Parathyroid adenoma (tissue), 2 donors: Measurements from ENCODE around the gene ST8SIA4.

Experiments
- H2AFZ ChIP-seq: fragments of 300-600 bp; sonication (generic); one replicate; pipeline ENCODE4 v1.7.0; 2017; ENCODE audit warnings: antibody characterized with exemption, mild to moderate bottlenecking
- H3K27ac ChIP-seq: fragments of 300-600 bp; sonication (generic); one replicate; pipeline ENCODE4 v1.7.0; 2017
- H3K27me3 ChIP-seq: fragments of 300-600 bp; sonication (generic); one replicate; pipeline ENCODE4 v1.7.0; 2017; ENCODE audit warnings: low read length; ENCODE audit not compliant: control insufficient read depth, insufficient read depth
- H3K36me3 ChIP-seq: fragments of 300-600 bp; sonication (generic); one replicate; pipeline ENCODE4 v1.7.0; 2017; ENCODE audit warnings: low read length; ENCODE audit not compliant: control insufficient read depth, insufficient read depth
- H3K4me1 ChIP-seq: fragments of 300-600 bp; sonication (generic); one replicate; pipeline ENCODE4 v1.7.0; 2017; ENCODE audit warnings: control low read depth
- H3K4me2 ChIP-seq: fragments of 300-600 bp; sonication (generic); one replicate; pipeline ENCODE4 v1.7.0; 2017; ENCODE audit warnings: low read length
- H3K4me3 ChIP-seq: fragments of 300-600 bp; sonication (generic); one replicate; pipeline ENCODE4 v1.7.0; 2017; ENCODE audit warnings: low read depth, low read length
- H3K79me2 ChIP-seq: fragments of 300-600 bp; sonication (generic); one replicate; pipeline ENCODE4 v1.7.0; 2017; ENCODE audit warnings: control low read depth
- H3K9ac ChIP-seq: fragments of 300-600 bp; sonication (generic); one replicate; pipeline ENCODE4 v1.7.0; 2017; ENCODE audit warnings: mild to moderate bottlenecking
- H3K9me3 ChIP-seq: fragments of 300-600 bp; sonication (generic); one replicate; pipeline ENCODE4 v1.7.0; 2017; ENCODE audit warnings: low read length; ENCODE audit not compliant: control insufficient read depth
- TF ChIP-seq, protein P1 (sequence below): fragments of 300-600 bp; sonication (generic); IDR thresholded peaks from one replicate; pipeline ENCODE4 v1.7.0; 2017; ENCODE audit warnings: antibody characterized with exemption, mild to moderate bottlenecking
- donor health status: primary hyperparathyroidism.

Gene ST8SIA4

GRCh38 chr5:100900796-100901781 lies 2.0 kb downstream of the ST8SIA4 start:
- no peaks in the 10 kb centered on the region for H3K9me3 ChIP-seq
- H3K9ac ChIP-seq: no peak overlapping the region
- H3K36me3 ChIP-seq: no peaks in the 10 kb centered on the region
- H3K4me3 ChIP-seq: peak overlapping the region; percentile 52
- TF ChIP-seq, protein P1, sequence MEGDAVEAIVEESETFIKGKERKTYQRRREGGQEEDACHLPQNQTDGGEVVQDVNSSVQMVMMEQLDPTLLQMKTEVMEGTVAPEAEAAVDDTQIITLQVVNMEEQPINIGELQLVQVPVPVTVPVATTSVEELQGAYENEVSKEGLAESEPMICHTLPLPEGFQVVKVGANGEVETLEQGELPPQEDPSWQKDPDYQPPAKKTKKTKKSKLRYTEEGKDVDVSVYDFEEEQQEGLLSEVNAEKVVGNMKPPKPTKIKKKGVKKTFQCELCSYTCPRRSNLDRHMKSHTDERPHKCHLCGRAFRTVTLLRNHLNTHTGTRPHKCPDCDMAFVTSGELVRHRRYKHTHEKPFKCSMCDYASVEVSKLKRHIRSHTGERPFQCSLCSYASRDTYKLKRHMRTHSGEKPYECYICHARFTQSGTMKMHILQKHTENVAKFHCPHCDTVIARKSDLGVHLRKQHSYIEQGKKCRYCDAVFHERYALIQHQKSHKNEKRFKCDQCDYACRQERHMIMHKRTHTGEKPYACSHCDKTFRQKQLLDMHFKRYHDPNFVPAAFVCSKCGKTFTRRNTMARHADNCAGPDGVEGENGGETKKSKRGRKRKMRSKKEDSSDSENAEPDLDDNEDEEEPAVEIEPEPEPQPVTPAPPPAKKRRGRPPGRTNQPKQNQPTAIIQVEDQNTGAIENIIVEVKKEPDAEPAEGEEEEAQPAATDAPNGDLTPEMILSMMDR: no peak
- H3K4me2 ChIP-seq: peak overlapping the region; percentile 56
- no peaks in the 10 kb centered on the region for H3K27me3 ChIP-seq
- peak overlapping the region; percentile 71 for H3K27ac ChIP-seq
- no peaks in the 10 kb centered on the region for H3K79me2 ChIP-seq
- no peaks in the 10 kb centered on the region for H3K4me1 ChIP-seq
- H2AFZ ChIP-seq: peak overlapping the region; percentile 35

DNA sequence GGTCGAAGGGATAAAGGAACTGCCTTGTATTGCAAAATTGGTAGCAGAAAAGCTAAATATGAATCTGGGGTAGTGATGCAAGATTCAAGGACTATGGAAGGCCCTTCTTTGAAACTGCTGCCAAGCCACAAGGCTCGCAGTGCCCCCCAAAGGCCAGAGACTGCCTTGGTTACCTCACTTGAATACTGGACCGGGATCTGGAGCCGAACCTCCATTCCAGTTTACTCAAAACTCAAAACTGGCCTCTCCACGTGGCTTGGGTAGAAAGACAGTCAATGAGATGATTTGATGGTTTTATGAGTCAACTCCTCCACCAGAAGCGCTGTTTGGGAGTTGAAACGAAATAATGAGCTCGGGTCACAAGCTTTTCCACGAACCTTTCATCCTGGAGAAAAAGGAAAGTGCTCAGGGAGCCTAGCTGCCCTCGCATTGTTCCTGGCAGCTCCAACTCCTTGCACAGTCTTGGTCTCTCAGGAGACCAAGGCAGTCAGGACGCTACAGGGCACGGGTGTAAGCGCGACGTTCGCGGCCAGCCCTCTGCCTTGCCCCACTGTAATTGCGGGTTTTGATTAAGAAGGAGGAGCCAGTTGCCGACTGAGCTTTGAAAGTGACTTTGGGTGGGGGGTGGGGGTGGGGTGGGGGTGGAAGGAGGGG lies 2.8 kb downstream of the ST8SIA4 start:
- H3K36me3 ChIP-seq: no peaks in the 10 kb centered on the region
- TF ChIP-seq, protein P1: no peak
- H3K9me3 ChIP-seq: no peaks in the 10 kb centered on the region
- H3K9ac ChIP-seq: no peak overlapping the region
- no peaks in the 10 kb centered on the region for H3K4me1 ChIP-seq
- H3K27ac ChIP-seq: peak overlapping the region; percentile 40
- peak overlapping the region; percentile 31 for H3K4me3 ChIP-seq
- H3K27me3 ChIP-seq: no peaks in the 10 kb centered on the region
- H2AFZ ChIP-seq: peak overlapping the region; percentile 20
- H3K79me2 ChIP-seq: no peaks in the 10 kb centered on the region
- H3K4me2 ChIP-seq: peak overlapping the region; percentile 31

DNA sequence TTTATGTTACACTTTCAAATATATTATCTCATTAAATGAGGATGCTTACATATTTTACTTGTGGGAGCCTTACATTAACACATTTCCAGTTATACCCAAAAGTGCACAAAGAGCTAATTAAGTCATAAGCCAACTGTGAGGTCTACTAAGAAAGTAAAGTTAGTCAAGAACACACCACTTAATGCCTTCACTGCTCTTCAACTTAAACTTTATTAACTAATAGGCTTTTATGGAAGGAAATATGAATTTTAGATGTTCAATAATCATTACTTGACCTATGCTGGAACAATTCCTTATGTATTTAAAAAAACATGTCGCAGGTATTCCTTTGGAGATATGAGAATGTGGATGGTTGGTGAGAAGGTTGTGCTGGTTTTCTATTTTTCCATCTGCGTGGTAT lies 3.4 kb downstream of the ST8SIA4 start:
- Histone ChIP-seq H3K79me2 (no peaks in the 10 kb centered on the region), H3K27ac (no peak overlapping the region), H3K27me3 (no peaks in the 10 kb centered on the region), H3K4me3 (no peak overlapping the region), H3K36me3 (no peaks in the 10 kb centered on the region), H3K9ac (no peak overlapping the region), H3K4me2 (no peak overlapping the region), H3K9me3 (no peaks in the 10 kb centered on the region), H3K4me1 (no peaks in the 10 kb centered on the region), H2AFZ (no peak overlapping the region)
- TF ChIP-seq, protein P1: no peak

- TF ChIP-seq, protein P1: no peak
- no peaks in the 10 kb centered on the region for H3K4me1 ChIP-seq
- H3K79me2 ChIP-seq: no peaks in the 10 kb centered on the region
- H3K27ac ChIP-seq: no peak overlapping the region
- H3K9ac ChIP-seq: no peak overlapping the region
- no peak overlapping the region for H2AFZ ChIP-seq
- no peaks in the 10 kb centered on the region for H3K27me3 ChIP-seq
- no peaks in the 10 kb centered on the region for H3K9me3 ChIP-seq
- H3K4me3 ChIP-seq: no peak overlapping the region
- H3K36me3 ChIP-seq: no peaks in the 10 kb centered on the region
- H3K4me2 ChIP-seq: no peak overlapping the region
Observed at GRCh38 chr5:100898504-100899346, 4.4 kb downstream of the ST8SIA4 start.
